Activated CD8-positive, alpha-beta memory T cell treated with anti-CD3 and anti-CD28 coated beads, Interleukin-2, amount 50 U/mL, for 4 hours (primary cell): ENCODE results near the gene METTL14.

Source experiments
- DNase-seq: peaks from one replicate; pipeline ENCODE4 v3.0.0-alpha.2; 2020

METTL14 gene

GRCh38 chr4:118736900-118737299 lies 51.7 kb downstream of the METTL14 start:
- DNase-seq, result no peak

- no peak for DNase-seq
Measured at GRCh38 chr4:118738090-118738489, 52.9 kb downstream of the METTL14 start.

- DNase-seq, result no peak
Measured at GRCh38 chr4:118739022-118739713, 54.0 kb downstream of the METTL14 start.

- DNase-seq, result no peak
Measured at GRCh38 chr4:118740869-118741268, 55.7 kb downstream of the METTL14 start.

GRCh38 chr4:118741301-118741855 lies 56.2 kb downstream of the METTL14 start:
- no peak for DNase-seq

GRCh38 chr4:118742050-118742449 lies 56.9 kb downstream of the METTL14 start:
- DNase-seq, result no peak

- no peak for DNase-seq
Measured at GRCh38 chr4:118743867-118744266, 58.7 kb downstream of the METTL14 start.

GRCh38 chr4:118745357-118745756 lies 60.2 kb downstream of the METTL14 start:
- no peak for DNase-seq

GRCh38 chr4:118746251-118746919 lies 61.2 kb downstream of the METTL14 start:
- no peak for DNase-seq

GRCh38 chr4:118749347-118749988 lies 64.3 kb downstream of the METTL14 start:
- DNase-seq, result no peak

GRCh38 chr4:118751629-118752323 lies 66.6 kb downstream of the METTL14 start:
- DNase-seq, result no peak

GRCh38 chr4:118752551-118752950 lies 67.4 kb downstream of the METTL14 start:
- no peak for DNase-seq

GRCh38 chr4:118753096-118753495 lies 67.9 kb downstream of the METTL14 start:
- no peak for DNase-seq

- DNase-seq, result no peak
Measured at GRCh38 chr4:118753685-118754084, 68.5 kb downstream of the METTL14 start.

GRCh38 chr4:118754890-118755289 lies 69.7 kb downstream of the METTL14 start:
- DNase-seq, result no peak

- DNase-seq, result no peak
Measured at GRCh38 chr4:118755438-118756226, 70.4 kb downstream of the METTL14 start.

- DNase-seq, result no peak
Measured at GRCh38 chr4:118756429-118756828, 71.2 kb downstream of the METTL14 start.

GRCh38 chr4:118756958-118757357 lies 71.8 kb downstream of the METTL14 start:
- no peak for DNase-seq

GRCh38 chr4:118757761-118758251 lies 72.6 kb downstream of the METTL14 start:
- DNase-seq, result no peak

GRCh38 chr4:118758293-118758692 lies 73.1 kb downstream of the METTL14 start:
- DNase-seq, result no peak

GRCh38 chr4:118759481-118759880 lies 74.3 kb downstream of the METTL14 start:
- no peak for DNase-seq

GRCh38 chr4:118760092-118760491 lies 74.9 kb downstream of the METTL14 start:
- no peak for DNase-seq
